ENCODE results near the gene WDR64. TPM values are rescaled to one million over a fixed set of nuclear protein-coding genes. Genes with fewer than 3 reads are reported as not detected.

The WDR64 gene
- total RNA-seq, 1 donor from 2014 or later, result not detected

- H3K4me3 Mint-ChIP-seq, result no peak overlapping the region
Measured at GRCh38 chr1:241631674-241632073, 20.4 kb upstream of the WDR64 start.

DNA sequence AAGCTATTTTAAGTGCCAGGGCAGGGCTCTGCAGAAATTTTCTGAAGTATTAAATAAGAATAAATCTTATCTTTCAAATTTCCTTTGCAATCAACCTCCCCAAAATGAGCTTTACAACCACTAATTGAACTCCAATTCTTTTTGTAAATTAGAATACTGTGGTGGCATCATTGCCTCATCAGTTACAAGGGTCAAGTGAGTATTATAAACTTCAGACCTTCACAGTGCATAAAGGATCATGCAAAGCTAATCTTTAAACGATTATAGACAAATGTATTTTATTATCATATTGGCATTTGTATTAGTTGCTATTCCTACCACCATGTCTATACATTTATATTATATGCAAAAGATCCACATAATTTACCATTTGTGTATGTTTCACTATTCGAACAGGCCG lies 19.1 kb upstream of the WDR64 start:
- Mint-ChIP-seq H3K27ac (ENCODE audit: unreplicated experiment) (no peak overlapping the region), H3K36me3 (ENCODE audit: low read depth) (peaks cover 32% of the 10 kb centered on the region), H3K9me3 (peaks cover 6% of the 10 kb centered on the region), H3K4me1 (peaks cover 18% of the 10 kb centered on the region), H3K4me3 (no peak overlapping the region), H3K27me3 (ENCODE audit: low read depth) (no peaks in the 10 kb centered on the region)
- DNase-seq (ENCODE audit: low read depth, low spot score), result no peak
- no peak for TF ChIP-seq CTCF (conservative IDR thresholded peaks at IDR 0.05)

More at GRCh38 chr1:241631674-241632073, 20.4 kb upstream of the WDR64 start:
- H3K9me3 Mint-ChIP-seq, result peaks cover 6% of the 10 kb centered on the region
- no peak for DNase-seq (ENCODE audit: low read depth, low spot score)
- H3K4me1 Mint-ChIP-seq, result peaks cover 5% of the 10 kb centered on the region
- H3K36me3 Mint-ChIP-seq (ENCODE audit: low read depth), result peaks cover 26% of the 10 kb centered on the region
- no peak overlapping the region for H3K27ac Mint-ChIP-seq (ENCODE audit: unreplicated experiment)
- no peak for TF ChIP-seq CTCF (conservative IDR thresholded peaks at IDR 0.05)
- no peaks in the 10 kb centered on the region for H3K27me3 Mint-ChIP-seq (ENCODE audit: low read depth)

GRCh38 chr1:241635556-241636152 lies 16.4 kb upstream of the WDR64 start:
- Mint-ChIP-seq H3K36me3 (ENCODE audit: low read depth) (peaks cover 34% of the 10 kb centered on the region), H3K27ac (ENCODE audit: unreplicated experiment) (no peak overlapping the region), H3K4me3 (no peak overlapping the region), H3K9me3 (peaks cover 6% of the 10 kb centered on the region), H3K4me1 (peaks cover 29% of the 10 kb centered on the region), H3K27me3 (ENCODE audit: low read depth) (no peaks in the 10 kb centered on the region)
- no peak for TF ChIP-seq CTCF (conservative IDR thresholded peaks at IDR 0.05)
- no peak for DNase-seq (ENCODE audit: low read depth, low spot score)

DNA sequence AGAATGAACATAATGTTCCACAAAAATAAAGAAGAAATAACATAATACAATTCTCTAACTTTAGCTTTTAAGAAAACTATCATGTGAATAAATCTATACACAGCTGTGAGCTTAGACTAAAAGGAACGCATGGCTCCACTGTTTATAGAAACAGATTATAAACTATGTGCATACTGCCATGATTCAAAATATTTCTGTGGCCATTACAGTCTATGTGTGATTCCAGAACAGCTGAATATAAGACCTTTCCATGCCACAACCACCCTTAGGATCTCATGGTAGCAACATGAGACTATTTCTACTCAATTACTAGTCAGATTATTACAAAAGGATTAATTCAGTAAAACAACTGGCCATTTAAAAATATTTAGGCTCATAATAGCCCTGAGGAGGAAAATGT lies 15.8 kb upstream of the WDR64 start:
- Mint-ChIP-seq H3K9me3 (peaks cover 6% of the 10 kb centered on the region), H3K27ac (ENCODE audit: unreplicated experiment) (no peak overlapping the region), H3K4me3 (peak overlapping the region; percentile 21), H3K36me3 (ENCODE audit: low read depth) (peaks cover 35% of the 10 kb centered on the region), H3K27me3 (ENCODE audit: low read depth) (no peaks in the 10 kb centered on the region), H3K4me1 (peaks cover 33% of the 10 kb centered on the region)
- no peak for TF ChIP-seq CTCF (conservative IDR thresholded peaks at IDR 0.05)
- DNase-seq (ENCODE audit: low read depth, low spot score), result no peak

DNA sequence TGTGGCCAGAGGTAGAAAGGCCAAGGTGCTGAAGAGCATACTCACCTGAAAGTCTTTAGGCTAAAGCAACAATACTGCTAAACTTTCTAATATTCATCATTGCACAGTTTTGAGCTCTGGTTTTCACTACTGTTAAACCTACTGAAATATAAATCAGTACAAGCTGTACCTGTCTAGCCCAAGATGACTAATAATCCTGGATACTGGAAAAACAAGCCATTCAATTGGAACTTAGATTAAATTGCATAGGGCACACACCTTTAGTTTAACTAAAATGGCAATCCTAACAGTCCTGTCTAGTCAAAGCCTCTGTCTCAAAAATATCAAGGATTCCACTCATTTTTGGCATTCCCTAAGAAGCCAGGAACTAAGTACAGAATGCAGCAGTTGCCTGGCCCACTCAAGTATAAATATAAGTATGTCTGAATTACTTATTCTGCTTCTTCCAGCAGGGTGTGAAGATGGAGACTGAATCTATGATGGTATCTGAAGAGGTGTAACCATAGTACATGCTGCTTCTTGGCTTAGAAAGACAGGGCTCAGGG lies 15.0 kb upstream of the WDR64 start:
- Mint-ChIP-seq H3K4me3 (peak overlapping the region; percentile 80), H3K9me3 (peaks cover 7% of the 10 kb centered on the region), H3K36me3 (ENCODE audit: low read depth) (peaks cover 28% of the 10 kb centered on the region), H3K27me3 (ENCODE audit: low read depth) (no peaks in the 10 kb centered on the region), H3K27ac (ENCODE audit: unreplicated experiment) (no peak overlapping the region), H3K4me1 (peaks cover 33% of the 10 kb centered on the region)
- DNase-seq (ENCODE audit: low read depth, low spot score), result no peak
- no peak for TF ChIP-seq CTCF (conservative IDR thresholded peaks at IDR 0.05)

Data from neural crest cell (in vitro differentiated cells).